Adrenal gland (tissue), 12 donors: ENCODE results near the gene UACA. TPM values are rescaled to one million over a fixed set of nuclear protein-coding genes. Genes with fewer than 3 reads are reported as not detected.

Experiments
- DNase-seq, 7 donors: peaks; one replicate each; pipeline ENCODE4 v3.0.0-alpha.2; 2019 to 2020
- H3K27ac ChIP-seq, 5 donors: fragments of 200-600 bp; sonication (generic) in 4 of 5; 1 replicate in 3 of 5; 2 replicates in 2 of 5; pipeline versions ENCODE4 v1.5.1 to v1.8.0; 2016 to 2020; ENCODE audit warnings: mild to moderate bottlenecking in 1 of 5
- H3K27me3 ChIP-seq: fragments of 200-600 bp; 2 replicates; pipeline ENCODE4 v1.8.0; 2021
- H3K36me3 ChIP-seq, 2 donors: fragments of 200-600 bp; replicated peaks in 1 of 2; 1 replicate in 1 of 2; 2 replicates in 1 of 2; pipeline versions ENCODE4 v1.5.1 to v1.8.0; 2018 to 2022
- H3K4me1 ChIP-seq, 2 donors: fragments of 200-600 bp; replicated peaks in 1 of 2; 1 replicate in 1 of 2; 2 replicates in 1 of 2; pipeline versions ENCODE4 v1.5.1 to v1.8.0; 2018 to 2021
- H3K4me3 ChIP-seq, 4 donors: fragments of 200-600 bp; sonication (generic) in 3 of 4; one replicate each; pipeline ENCODE4 v1.5.1; 2016 to 2018
- H3K9me3 ChIP-seq, 3 donors: fragments of 200-600 bp; sonication (generic) in 1 of 3; replicated peaks in 1 of 3; 1 replicate in 2 of 3; 2 replicates in 1 of 3; pipeline versions ENCODE4 v1.5.1 to v1.8.0; 2016 to 2021
- CTCF ChIP-seq, 6 experiments: fragments of 450-650 bp in 4 of 6; fragments of 200-600 bp in 2 of 6; sonication (generic) in 1 of 6; IDR thresholded peaks; 1 replicate in 5 of 6; 2 replicates in 1 of 6; pipeline versions ENCODE4 v1.5.1 to v1.8.0; 2016 to 2021; ENCODE audit warnings: antibody characterized with exemption in 6 of 6, mild to moderate bottlenecking in 2 of 6, moderate library complexity in 1 of 6
- POLR2A ChIP-seq, 2 donors: fragments of 450-650 bp; IDR thresholded peaks; one replicate each; pipeline ENCODE4 v1.6.1; 2017; ENCODE audit warnings: antibody characterized with exemption in 2 of 2, mild to moderate bottlenecking in 2 of 2, moderate library complexity in 1 of 2
- WGBS, 4 donors: extraction: QIAGEN DNeasy Blood & Tissue Kit in 2 of 4; methylation state at CpG; one replicate each; pipeline versions ENCODE4 v1.1.5 to v1.1.7; 2013 to 2017; 5-methylcytosine and 5-hydroxymethylcytosine counted together
- intact Hi-C, 2 donors: fragments of 100-400 bp; cut with DNase I; formaldehyde crosslinking; loops; one replicate each; pipeline versions ENCODE4 v1.14.1 to v1.15.0; 2022 to 2023
- polyA plus RNA-seq, 3 donors: library from polyadenylated mRNA; stranded (reverse); fragments of 200-250 nt in 2 of 3; fragments of 350-450 nt in 1 of 3; fragmentation: Illumina TruSeq in 1 of 3; extraction: RNeasy Lipid Tissue Mini Kit (QIAGEN cat#74804) in 1 of 3; gene quantifications; one replicate each; pipeline ENCODE4 v1.2.3, GENCODE V29; 2013 to 2014
- total RNA-seq, 9 donors: library from RNA; depleted of rRNA in 4 of 9; stranded (reverse); fragments of >200 nt in 4 of 9; fragments of 120-200 nt in 1 of 9; fragmentation: NEBNext Ultra II Directional in 1 of 9; extraction: Animal tissue kit (Norgen Biotek cat#: 25700) in 1 of 9; gene quantifications; one replicate each; pipeline versions ENCODE4 v1.1.0 to v1.2.4, GENCODE V29; 2013 to 2023
- donor health status: healthy with polysubstance abuse.
- donor health status: Bipolar disorder and iron deficiency.
- donor health status: DM: yes; HTN: yes; CAD: no.
- donor health status: DM: no; HTN: no; CAD: no.
- donor health status: DM: no; HTN: no; CAD: no.
- donor health status: DM: yes; HTN: yes; CAD: no.

Gene UACA
- total and polyA plus RNA-seq, 12 donors, result 16.7 to 186 (median 39.1) TPM

GRCh38 chr15:70794596-70795310 is 31.4 kb upstream of the UACA start:
- Histone ChIP-seq H3K27me3 (no peaks in the 10 kb centered on the region), H3K36me3 (no peaks in the 10 kb centered on the region), H3K4me1 (no peaks in the 10 kb centered on the region), H3K27ac (peak overlapping the region in 1 of 5 donors; percentile 76), H3K4me3 (no peak overlapping the region), H3K9me3 (no peaks in the 10 kb centered on the region)
- no peak for TF ChIP-seq POLR2A (IDR thresholded peaks at IDR 0.05)
- TF ChIP-seq CTCF (IDR thresholded peaks at IDR 0.05), result no peak
- no peak for DNase-seq
- 76 to 86% (median 82%) methylated on average over 12 of the region's 12 CpGs for WGBS, 4 donors
- intact Hi-C loops, result no loop called here

GRCh38 chr15:70793694-70794093 is 30.3 kb upstream of the UACA start:
- Histone ChIP-seq H3K4me3 (no peak overlapping the region), H3K9me3 (no peaks in the 10 kb centered on the region), H3K4me1 (no peaks in the 10 kb centered on the region), H3K27me3 (no peaks in the 10 kb centered on the region), H3K27ac (no peak overlapping the region), H3K36me3 (no peaks in the 10 kb centered on the region)
- no peak for DNase-seq
- TF ChIP-seq POLR2A (IDR thresholded peaks at IDR 0.05) (no peak), CTCF (IDR thresholded peaks at IDR 0.05) (no peak)
- intact Hi-C loops, result no loop called here
- WGBS, 4 donors, result 56 to 85% (median 76%) methylated on average over 4 to 6 of the region's 6 CpGs

GRCh38 chr15:70792171-70792573 is 28.8 kb upstream of the UACA start:
- intact Hi-C loops, result no loop called here
- H3K4me1 ChIP-seq, result no peaks in the 10 kb centered on the region
- no peak overlapping the region for H3K27ac ChIP-seq
- H3K4me3 ChIP-seq, result no peak overlapping the region
- no peak for DNase-seq
- no peaks in the 10 kb centered on the region for H3K27me3 ChIP-seq
- H3K36me3 ChIP-seq, result no peaks in the 10 kb centered on the region
- WGBS, 4 donors, result 59 to 74% (median 66%) methylated on average over 2 of the region's 2 CpGs
- no peaks in the 10 kb centered on the region for H3K9me3 ChIP-seq
- TF ChIP-seq CTCF (IDR thresholded peaks at IDR 0.05) (no peak), POLR2A (IDR thresholded peaks at IDR 0.05) (no peak)

GRCh38 chr15:70791259-70791658 is 27.9 kb upstream of the UACA start:
- no peaks in the 10 kb centered on the region for H3K27me3 ChIP-seq
- H3K4me1 ChIP-seq, result no peaks in the 10 kb centered on the region
- no peak for TF ChIP-seq CTCF (IDR thresholded peaks at IDR 0.05)
- H3K9me3 ChIP-seq, result no peaks in the 10 kb centered on the region
- DNase-seq, result no peak
- WGBS, 4 donors, result 69 to 75% (median 72%) methylated on average over 3 to 5 of the region's 5 CpGs
- no peak overlapping the region for H3K4me3 ChIP-seq
- H3K27ac ChIP-seq, result no peak overlapping the region
- intact Hi-C loops, result no loop called here
- H3K36me3 ChIP-seq, result no peaks in the 10 kb centered on the region
